GM13976 (cell line): Measurements from ENCODE around the gene SCAI.
"Not testable (repeated sequence)": the region's sequence is repeated elsewhere in the genome, so short reads cannot be mapped to it uniquely, and the experiment has no call there.

Experiments
- DNase-seq: peaks from one replicate; pipeline ENCODE4 v3.0.0; 2012; ENCODE audit warnings: low spot score
- in situ Hi-C: fragments of 300-500 bp; cut with MboI; formaldehyde crosslinking; loops from one replicate; pipeline ENCODE4 v1.12.0; 2022; ENCODE audit warnings: low sequenced_read_pairs, mixed read lengths, inconsistent platforms; ENCODE audit not compliant: unreplicated experiment
- TF ChIP-seq, protein P1 (sequence below): IDR thresholded peaks from 2 replicates; pipeline ENCODE4 v1.5.1; 2012; ENCODE audit warnings: borderline replicate concordance, mild to moderate bottlenecking; ENCODE audit not compliant: insufficient read depth; ENCODE audit errors: extremely low read depth, missing control alignments, control extremely low read depth

SCAI gene

DNA sequence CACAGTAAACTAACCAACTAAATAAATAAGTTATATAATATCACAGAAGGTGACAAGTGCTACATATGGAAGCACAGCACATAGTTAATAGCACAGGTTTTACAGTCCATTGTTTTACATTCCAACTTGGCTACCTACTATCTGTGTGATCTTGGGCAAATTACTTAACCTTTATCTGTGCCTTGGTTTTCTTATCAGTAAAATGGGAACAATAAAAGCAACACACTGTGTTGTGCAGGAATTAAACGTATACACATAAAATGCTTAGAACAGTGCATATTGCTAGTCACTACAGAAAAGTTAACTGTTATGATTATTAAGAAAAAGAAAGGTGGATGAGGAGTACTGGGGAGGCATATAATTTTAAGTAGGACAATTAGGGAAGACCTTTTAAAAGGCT is 159.6 kb downstream of the SCAI start:
- in situ Hi-C loops: no loop called here
- TF ChIP-seq, protein P1, sequence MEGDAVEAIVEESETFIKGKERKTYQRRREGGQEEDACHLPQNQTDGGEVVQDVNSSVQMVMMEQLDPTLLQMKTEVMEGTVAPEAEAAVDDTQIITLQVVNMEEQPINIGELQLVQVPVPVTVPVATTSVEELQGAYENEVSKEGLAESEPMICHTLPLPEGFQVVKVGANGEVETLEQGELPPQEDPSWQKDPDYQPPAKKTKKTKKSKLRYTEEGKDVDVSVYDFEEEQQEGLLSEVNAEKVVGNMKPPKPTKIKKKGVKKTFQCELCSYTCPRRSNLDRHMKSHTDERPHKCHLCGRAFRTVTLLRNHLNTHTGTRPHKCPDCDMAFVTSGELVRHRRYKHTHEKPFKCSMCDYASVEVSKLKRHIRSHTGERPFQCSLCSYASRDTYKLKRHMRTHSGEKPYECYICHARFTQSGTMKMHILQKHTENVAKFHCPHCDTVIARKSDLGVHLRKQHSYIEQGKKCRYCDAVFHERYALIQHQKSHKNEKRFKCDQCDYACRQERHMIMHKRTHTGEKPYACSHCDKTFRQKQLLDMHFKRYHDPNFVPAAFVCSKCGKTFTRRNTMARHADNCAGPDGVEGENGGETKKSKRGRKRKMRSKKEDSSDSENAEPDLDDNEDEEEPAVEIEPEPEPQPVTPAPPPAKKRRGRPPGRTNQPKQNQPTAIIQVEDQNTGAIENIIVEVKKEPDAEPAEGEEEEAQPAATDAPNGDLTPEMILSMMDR: no peak

DNA sequence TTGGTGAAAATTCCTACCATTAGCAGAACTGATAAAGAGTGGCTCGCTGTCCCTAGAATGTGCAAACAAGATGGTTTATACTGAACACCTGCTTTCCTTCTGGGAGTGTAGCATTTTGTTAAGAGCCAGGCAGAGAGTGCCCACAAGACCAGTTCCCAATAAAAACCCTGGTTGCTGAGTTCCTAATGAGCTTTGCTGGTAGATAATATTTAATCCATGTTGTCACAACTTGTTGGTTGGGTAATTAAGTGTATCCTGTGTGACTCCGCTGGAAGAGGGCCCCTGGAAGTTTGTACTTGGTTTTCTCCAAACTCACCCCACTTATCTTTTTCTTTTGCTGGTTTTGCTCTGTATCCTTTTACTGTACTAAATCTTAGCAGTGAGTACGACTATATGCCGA is 162.9 kb downstream of the SCAI start:
- no peak for DNase-seq
- TF ChIP-seq, protein P1: no peak
- in situ Hi-C loops: no loop called here

More for the DNA sequence above, 159.6 kb downstream of the SCAI start:
- no peak for DNase-seq

DNA sequence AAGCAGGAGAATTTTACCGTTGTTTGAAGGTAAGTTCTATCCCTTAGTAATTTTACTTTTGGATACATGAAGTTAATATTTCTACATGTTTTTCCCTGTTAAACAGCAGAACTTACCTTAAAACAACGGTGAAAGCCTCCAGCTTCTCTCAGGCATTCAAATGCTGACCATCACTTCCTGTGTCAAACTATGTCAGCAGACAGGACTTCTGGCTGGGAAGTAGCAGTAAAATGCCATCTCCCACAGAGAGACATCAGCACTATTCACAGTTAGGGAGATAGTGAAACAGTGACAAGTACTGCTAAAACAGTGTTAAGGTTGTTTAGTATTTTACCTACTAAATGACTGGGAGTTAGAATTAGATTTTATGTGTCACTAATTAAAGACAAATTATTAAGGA is 168.2 kb downstream of the SCAI start:
- no peak for DNase-seq
- in situ Hi-C loops: no loop called here
- TF ChIP-seq, protein P1: no peak

DNA sequence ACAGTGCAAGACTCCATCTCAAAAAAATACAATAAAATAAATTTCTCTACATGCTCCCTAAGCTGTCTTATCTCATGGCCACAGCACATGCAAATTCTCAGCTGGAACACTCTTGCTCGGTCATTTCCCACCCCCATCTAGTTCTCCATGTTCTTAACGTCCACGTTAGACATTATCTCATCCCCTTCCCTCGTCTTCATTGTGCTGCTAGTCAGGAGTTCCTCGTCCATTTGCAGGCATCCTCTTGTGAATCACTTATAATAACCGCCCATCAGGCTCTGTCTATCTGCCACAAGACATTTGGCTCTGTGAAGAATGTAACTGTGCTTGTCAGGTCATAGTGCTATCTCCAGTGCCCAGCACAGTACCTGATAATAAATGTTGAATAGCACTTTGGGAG is 169.5 kb downstream of the SCAI start:
- TF ChIP-seq, protein P1: no peak
- in situ Hi-C loops: no loop called here
- no peak for DNase-seq

DNA sequence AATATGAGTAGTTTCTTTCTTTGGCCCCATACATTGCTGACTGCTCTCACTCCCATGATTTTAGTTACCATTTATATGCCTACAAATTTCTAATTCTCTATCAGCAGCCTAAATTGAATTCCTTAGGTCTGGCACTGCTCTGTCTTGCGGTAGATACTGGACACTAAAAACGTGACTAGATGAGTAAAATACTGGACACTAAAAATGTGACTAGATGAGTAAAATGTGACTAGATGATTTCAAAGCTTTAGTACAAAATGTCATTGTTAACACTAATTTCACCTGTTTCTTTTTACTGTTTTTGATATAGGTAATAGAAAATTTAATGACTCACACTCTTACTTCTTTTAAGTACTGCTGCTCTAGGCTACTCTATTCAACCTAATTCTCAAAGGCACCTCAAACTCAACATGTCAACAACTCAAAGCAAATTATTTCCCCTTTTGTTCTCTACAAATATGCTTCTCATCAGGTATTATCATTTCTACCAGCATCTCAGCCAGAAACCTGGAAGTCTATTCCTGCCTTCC is 171.0 kb downstream of the SCAI start:
- in situ Hi-C loops: no loop called here
- TF ChIP-seq, protein P1: no peak
- no peak for DNase-seq

DNA sequence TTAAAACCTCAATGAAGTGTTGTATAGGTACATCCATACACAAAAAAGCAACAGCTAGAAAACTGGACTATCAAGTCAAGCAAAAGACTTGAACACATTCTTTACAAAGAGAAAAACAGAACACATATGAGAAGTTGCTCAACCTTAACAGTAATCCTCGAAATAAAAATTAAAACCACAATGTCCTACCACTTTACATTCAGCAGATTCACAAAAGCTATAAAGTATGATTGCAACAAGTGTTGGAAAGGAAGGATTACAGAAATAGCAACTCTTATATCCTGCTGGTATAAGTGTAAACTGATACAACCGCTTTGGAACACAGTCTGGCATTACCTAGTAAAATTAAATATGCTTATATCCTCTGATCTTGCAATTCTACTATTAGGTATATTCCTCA is 173.9 kb downstream of the SCAI start:
- TF ChIP-seq, protein P1: no peak
- in situ Hi-C loops: no loop called here
- DNase-seq: no peak

DNA sequence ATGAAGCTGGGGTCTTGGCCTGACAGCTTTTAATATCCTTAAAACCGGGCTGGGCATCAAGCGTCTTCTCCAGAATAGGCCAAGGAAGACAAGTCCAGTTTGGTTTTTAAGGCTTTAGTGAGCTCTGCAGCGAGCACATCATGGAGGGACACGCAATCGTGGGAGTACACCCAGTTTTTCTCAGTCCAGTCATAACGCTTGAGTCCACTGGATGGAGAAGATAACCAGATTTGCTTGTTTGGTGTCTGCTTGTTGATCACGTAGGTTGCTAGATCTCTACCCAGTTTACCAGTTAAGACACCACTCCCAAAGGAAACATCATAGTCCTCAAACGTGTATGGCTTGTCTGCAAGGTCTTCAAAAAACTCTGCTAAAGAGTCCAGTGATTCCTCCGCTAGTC is 175.1 kb downstream of the SCAI start:
- in situ Hi-C loops: no loop called here
- DNase-seq: no peak
- TF ChIP-seq, protein P1: no peak

DNA sequence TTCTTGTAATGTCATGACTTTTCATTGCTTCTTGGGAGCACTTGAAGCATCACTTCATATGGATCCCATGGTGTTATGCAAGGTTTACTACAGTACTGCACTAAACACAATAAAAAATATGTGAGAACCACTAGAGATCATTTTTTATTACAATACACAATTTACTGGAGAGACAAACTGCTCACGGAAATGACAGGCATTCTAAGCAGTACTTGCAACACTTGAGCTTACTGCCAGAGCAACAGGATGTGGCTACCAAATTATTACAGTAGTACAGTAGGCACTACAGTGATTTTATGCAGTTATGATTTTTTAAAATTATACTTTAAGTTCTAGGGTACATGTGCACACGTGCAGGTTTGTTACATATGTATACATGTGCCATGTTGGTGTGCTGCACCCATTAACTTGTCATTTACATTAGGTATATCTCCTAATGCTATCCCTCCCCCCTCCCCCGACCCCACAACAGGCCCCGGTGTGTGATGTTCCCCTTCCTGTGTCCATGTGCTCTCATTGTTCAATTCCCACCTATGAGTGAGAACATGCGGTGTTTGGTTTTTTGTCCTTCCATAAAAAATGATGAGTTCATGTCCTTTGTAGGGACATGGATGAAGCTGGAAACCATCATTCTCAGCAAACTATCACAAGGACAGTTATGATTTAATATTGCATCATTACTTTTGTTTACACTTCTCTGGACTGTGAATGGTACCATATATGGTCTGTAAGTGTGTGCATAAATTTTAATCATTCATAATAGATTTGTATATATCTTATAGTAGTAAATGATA is 177.4 kb downstream of the SCAI start:
- DNase-seq, in situ Hi-C loops: not testable (repeated sequence)
